GM12864 (cell line): ENCODE results near the gene ACTA2.

Experiments
- DNase-seq: peaks from one replicate; pipeline ENCODE4 v3.0.0-alpha.2; 2011; ENCODE audit warnings: low read depth
- H3K4me3 ChIP-seq: 2 replicates; pipeline ENCODE4 v1.5.1; 2011; ENCODE audit warnings: mild to moderate bottlenecking, low read depth, low read length, control low read depth
- CTCF ChIP-seq: IDR thresholded peaks from 2 replicates; pipeline ENCODE4 v1.5.1; 2011; ENCODE audit warnings: low read depth, mild to moderate bottlenecking, moderate library complexity, low read length, control low read depth, inconsistent platforms; ENCODE audit errors: missing control alignments

The ACTA2 gene

GRCh38 chr10:88926566-88927415 is 25.8 kb downstream of the ACTA2 start:
- no peak for TF ChIP-seq CTCF
- no peak for DNase-seq
- no peak overlapping the region for H3K4me3 ChIP-seq

- no peak for DNase-seq
- TF ChIP-seq CTCF = no peak
Observed at GRCh38 chr10:88923520-88923919, 29.1 kb downstream of the ACTA2 start.

GRCh38 chr10:88922041-88922440 is 30.5 kb downstream of the ACTA2 start:
- H3K4me3 ChIP-seq = no peak overlapping the region
- DNase-seq = no peak
- TF ChIP-seq CTCF = no peak

More at GRCh38 chr10:88923520-88923919, 29.1 kb downstream of the ACTA2 start:
- no peak overlapping the region for H3K4me3 ChIP-seq

- no peak for DNase-seq
- H3K4me3 ChIP-seq = no peak overlapping the region
- TF ChIP-seq CTCF = no peak
Observed at GRCh38 chr10:88920986-88921593, 31.5 kb downstream of the ACTA2 start.

- no peak for TF ChIP-seq CTCF
- no peak for DNase-seq
Observed at GRCh38 chr10:88920198-88920597, 32.4 kb downstream of the ACTA2 start.

GRCh38 chr10:88919041-88919440 is 33.5 kb downstream of the ACTA2 start:
- no peak overlapping the region for H3K4me3 ChIP-seq
- no peak for DNase-seq

More at GRCh38 chr10:88920198-88920597, 32.4 kb downstream of the ACTA2 start:
- no peak overlapping the region for H3K4me3 ChIP-seq

More at GRCh38 chr10:88919041-88919440, 33.5 kb downstream of the ACTA2 start:
- no peak for TF ChIP-seq CTCF
